Natural killer cell (primary cell): ENCODE measurements around the gene TMEM253. TPM values are rescaled to one million over a fixed set of nuclear protein-coding genes. Genes with fewer than 3 reads are reported as not detected.

Source experiments
- ATAC-seq, 3 donors: fragments of 150-1000 bp in 2 of 3; fragments of 200-7000 bp in 1 of 3; cut with Tn5 transposase; 1 replicate in 1 of 3; 2 replicates in 2 of 3; pipeline ENCODE4 v1.10.0; 2021; ENCODE audit warnings: mild to moderate bottlenecking in 2 of 3, moderate library complexity in 2 of 3
- DNase-seq, 2 donors: peaks; one replicate each; pipeline versions ENCODE4 v3.0.0 to v3.0.0-alpha.2; 2013 to 2021; ENCODE audit warnings: mixed read lengths in 1 of 2
- H3K27ac ChIP-seq: one replicate; pipeline ENCODE4 v1.5.1; 2013; ENCODE audit warnings: mild to moderate bottlenecking, low read length
- H3K27me3 ChIP-seq: one replicate; pipeline ENCODE4 v1.6.1; 2013; ENCODE audit warnings: low read length; ENCODE audit not compliant: control insufficient read depth, insufficient read depth
- H3K36me3 ChIP-seq: one replicate; pipeline ENCODE4 v1.6.1; 2013; ENCODE audit warnings: low read length; ENCODE audit not compliant: control insufficient read depth, insufficient read depth
- H3K4me1 ChIP-seq: one replicate; pipeline ENCODE4 v1.6.1; 2013; ENCODE audit warnings: low read length; ENCODE audit not compliant: control insufficient read depth, insufficient read depth
- H3K4me3 ChIP-seq: one replicate; pipeline ENCODE4 v1.5.1; 2013; ENCODE audit warnings: low read length
- H3K9me3 ChIP-seq: one replicate; pipeline ENCODE4 v1.6.1; 2013; ENCODE audit warnings: low read length; ENCODE audit not compliant: control insufficient read depth, insufficient read depth
- H3K27ac Mint-ChIP-seq, 2 donors: one replicate each; pipeline ENCODE4 v1.8.0; 2022; ENCODE audit warnings: mild to moderate bottlenecking in 2 of 2, mixed read lengths in 2 of 2, moderate library complexity in 1 of 2
- H3K27me3 Mint-ChIP-seq, 2 donors: one replicate each; pipeline ENCODE4 v1.8.0; 2022; ENCODE audit warnings: low read depth in 2 of 2, mixed read lengths in 2 of 2
- H3K36me3 Mint-ChIP-seq: one replicate; pipeline ENCODE4 v1.8.0; 2022; ENCODE audit warnings: mixed read lengths
- H3K4me1 Mint-ChIP-seq, 2 donors: one replicate each; pipeline ENCODE4 v1.8.0; 2022; ENCODE audit warnings: mixed read lengths in 2 of 2
- H3K4me3 Mint-ChIP-seq: one replicate; pipeline ENCODE4 v1.8.0; 2022; ENCODE audit warnings: mild to moderate bottlenecking, moderate library complexity, mixed read lengths
- H3K9me3 Mint-ChIP-seq, 2 donors: one replicate each; pipeline ENCODE4 v1.8.0; 2022; ENCODE audit warnings: mixed read lengths in 2 of 2
- WGBS: methylation state at CpG from one replicate; pipeline ENCODE4 v1.1.7; 2013; ENCODE audit warnings: missing lambda C conversion rate; ENCODE audit not compliant: insufficient coverage; 5-methylcytosine and 5-hydroxymethylcytosine counted together
- intact Hi-C: fragments of 100-400 bp; cut with micrococcal nuclease; formaldehyde crosslinking; loops from one replicate; pipeline ENCODE4 v1.14.2; 2022
- total RNA-seq, 4 donors: library from RNA; stranded (reverse); fragments of 120-200 nt in 1 of 4; gene quantifications; one replicate each; pipeline versions ENCODE4 v1.2.3 to v1.2.4, GENCODE V29; 2013 to 2022
- TF ChIP-seq, protein P1 (sequence below): fragments of 200-600 bp; IDR thresholded peaks from one replicate; pipeline ENCODE4 v1.8.0; 2022; ENCODE audit warnings: antibody characterized with exemption

The TMEM253 gene
- total RNA-seq, 3 donors from 2014 or later (not counting 1 experiment from before 2014, with no cell fraction given), result 0.40 TPM; not detected in 2

DNA sequence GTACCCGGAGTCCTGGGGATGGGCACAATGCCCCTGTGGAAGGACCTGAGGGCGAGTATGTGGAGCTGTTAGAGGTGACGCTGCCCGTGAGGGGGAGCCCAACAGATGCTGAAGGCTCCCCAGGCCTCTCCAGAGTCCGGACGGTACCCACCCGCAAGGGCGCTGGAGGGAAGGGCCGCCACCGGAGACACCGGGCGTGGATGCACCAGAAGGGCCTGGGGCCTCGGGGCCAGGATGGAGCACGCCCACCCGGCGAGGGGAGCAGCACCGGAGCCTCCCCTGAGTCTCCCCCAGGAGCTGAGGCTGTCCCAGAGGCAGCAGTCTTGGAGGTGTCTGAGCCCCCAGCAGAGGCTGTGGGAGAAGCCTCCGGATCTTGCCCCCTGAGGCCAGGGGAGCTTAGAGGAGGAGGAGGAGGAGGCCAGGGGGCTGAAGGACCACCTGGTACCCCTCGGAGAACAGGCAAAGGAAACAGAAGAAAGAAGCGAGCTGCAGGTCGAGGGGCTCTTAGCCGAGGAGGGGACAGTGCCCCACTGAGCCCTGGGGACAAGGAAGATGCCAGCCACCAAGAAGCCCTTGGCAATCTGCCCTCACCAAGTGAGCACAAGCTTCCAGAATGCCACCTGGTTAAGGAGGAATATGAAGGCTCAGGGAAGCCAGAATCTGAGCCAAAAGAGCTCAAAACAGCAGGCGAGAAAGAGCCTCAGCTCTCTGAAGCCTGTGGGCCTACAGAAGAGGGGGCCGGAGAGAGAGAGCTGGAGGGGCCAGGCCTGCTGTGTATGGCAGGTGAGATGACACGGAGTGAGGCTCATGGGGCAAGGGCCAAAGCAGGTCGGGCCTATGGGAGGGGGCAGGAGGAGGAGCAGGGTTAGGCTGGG lies 26.2 kb upstream of the TMEM253 start:
- Mint-ChIP-seq H3K9me3 (no peaks in the 10 kb centered on the region), H3K27me3 (peaks cover 31 to 32% of the 10 kb centered on the region in 2 donors), H3K4me3 (no peak overlapping the region), H3K27ac (peak overlapping the region in 1 of 2 donors; percentile 47), H3K4me1 (peaks cover 18 to 26% of the 10 kb centered on the region in 2 donors), H3K36me3 (no peaks in the 10 kb centered on the region)
- DNase-seq (no peak), ATAC-seq (no peak)
- Histone ChIP-seq H3K27me3 (peaks cover 25% of the 10 kb centered on the region), H3K27ac (no peak overlapping the region), H3K4me1 (peaks cover 32% of the 10 kb centered on the region), H3K4me3 (no peak overlapping the region), H3K36me3 (no peaks in the 10 kb centered on the region), H3K9me3 (no peaks in the 10 kb centered on the region)
- WGBS, result 94% methylated on average over 26 of the region's 26 CpGs
- TF ChIP-seq, protein P1, sequence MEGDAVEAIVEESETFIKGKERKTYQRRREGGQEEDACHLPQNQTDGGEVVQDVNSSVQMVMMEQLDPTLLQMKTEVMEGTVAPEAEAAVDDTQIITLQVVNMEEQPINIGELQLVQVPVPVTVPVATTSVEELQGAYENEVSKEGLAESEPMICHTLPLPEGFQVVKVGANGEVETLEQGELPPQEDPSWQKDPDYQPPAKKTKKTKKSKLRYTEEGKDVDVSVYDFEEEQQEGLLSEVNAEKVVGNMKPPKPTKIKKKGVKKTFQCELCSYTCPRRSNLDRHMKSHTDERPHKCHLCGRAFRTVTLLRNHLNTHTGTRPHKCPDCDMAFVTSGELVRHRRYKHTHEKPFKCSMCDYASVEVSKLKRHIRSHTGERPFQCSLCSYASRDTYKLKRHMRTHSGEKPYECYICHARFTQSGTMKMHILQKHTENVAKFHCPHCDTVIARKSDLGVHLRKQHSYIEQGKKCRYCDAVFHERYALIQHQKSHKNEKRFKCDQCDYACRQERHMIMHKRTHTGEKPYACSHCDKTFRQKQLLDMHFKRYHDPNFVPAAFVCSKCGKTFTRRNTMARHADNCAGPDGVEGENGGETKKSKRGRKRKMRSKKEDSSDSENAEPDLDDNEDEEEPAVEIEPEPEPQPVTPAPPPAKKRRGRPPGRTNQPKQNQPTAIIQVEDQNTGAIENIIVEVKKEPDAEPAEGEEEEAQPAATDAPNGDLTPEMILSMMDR, result no peak
- intact Hi-C loops, result no loop called here

DNA sequence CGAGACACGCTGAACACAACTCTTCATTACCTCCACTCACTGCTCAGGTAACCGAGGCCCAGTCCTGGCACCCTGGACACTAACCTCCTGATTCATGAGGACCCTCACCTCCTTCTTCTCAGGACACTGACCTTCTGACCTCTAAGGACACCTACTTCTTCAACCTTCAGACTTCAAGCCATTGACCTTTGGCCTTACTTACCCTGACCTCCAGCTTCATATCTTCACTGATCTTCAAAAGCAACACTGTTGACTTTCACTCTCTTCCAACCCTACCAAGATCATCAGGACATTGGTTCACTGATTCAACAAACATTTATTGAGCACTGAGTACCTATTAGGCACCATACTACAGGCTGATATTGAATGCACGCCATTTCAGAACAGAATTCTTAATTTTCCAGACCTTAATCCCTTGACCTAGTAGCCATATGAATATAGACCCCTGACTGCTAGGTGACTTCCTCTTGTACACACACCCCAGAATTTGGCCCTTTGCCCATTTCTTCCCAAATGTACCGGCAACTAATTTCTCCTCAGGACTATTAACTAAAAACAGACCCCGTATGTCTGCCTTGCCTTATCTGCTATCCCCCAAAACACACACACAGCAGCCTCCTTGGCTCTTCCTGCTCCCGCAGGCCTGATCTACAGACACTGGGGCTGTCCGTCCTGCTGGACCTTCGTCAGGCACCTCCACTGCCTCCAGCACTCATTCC lies 25.0 kb upstream of the TMEM253 start:
- Mint-ChIP-seq H3K27ac (no peak overlapping the region), H3K4me1 (peaks cover 11 to 17% of the 10 kb centered on the region in 2 donors), H3K36me3 (no peaks in the 10 kb centered on the region), H3K9me3 (no peaks in the 10 kb centered on the region), H3K4me3 (no peak overlapping the region), H3K27me3 (peaks cover 24% of the 10 kb centered on the region in 2 donors)
- Histone ChIP-seq H3K36me3 (no peaks in the 10 kb centered on the region), H3K27ac (no peak overlapping the region), H3K4me1 (peaks cover 21% of the 10 kb centered on the region), H3K4me3 (no peak overlapping the region), H3K9me3 (no peaks in the 10 kb centered on the region), H3K27me3 (peaks cover 15% of the 10 kb centered on the region)
- 93% methylated on average over 9 of the region's 9 CpGs for WGBS
- ATAC-seq (no peak), DNase-seq (no peak)
- intact Hi-C loops, result no loop called here
- TF ChIP-seq, protein P1, result no peak

DNA sequence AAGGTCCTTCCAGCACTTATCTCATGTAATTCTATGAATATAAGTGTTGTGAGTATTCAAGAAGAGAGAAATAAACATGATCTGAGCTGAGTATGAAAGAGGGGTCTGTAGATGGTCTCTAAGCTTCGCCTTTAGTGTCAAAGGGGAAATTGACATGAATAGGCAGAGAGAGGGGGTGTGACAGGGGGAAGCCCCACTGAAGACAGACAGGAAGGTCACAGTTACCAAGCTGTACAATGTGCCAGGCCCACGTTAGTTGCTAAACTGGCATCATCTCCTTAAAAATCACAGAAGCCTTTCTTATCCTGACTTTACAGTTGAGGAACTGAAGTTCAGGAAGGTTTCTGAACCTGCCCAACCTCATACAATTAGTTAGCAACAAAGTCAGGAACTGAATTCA lies 23.2 kb upstream of the TMEM253 start:
- ATAC-seq, result no peak
- H3K27ac Mint-ChIP-seq, result no peak overlapping the region

More for the DNA sequence above, 23.2 kb upstream of the TMEM253 start:
- intact Hi-C loops, result no loop called here
- Mint-ChIP-seq H3K36me3 (no peaks in the 10 kb centered on the region), H3K9me3 (no peaks in the 10 kb centered on the region), H3K27me3 (peaks cover 9 to 12% of the 10 kb centered on the region in 2 donors), H3K4me3 (no peak overlapping the region), H3K4me1 (no peaks in the 10 kb centered on the region)
- no peak for DNase-seq
- TF ChIP-seq, protein P1, result no peak
- H3K9me3 ChIP-seq, result no peaks in the 10 kb centered on the region
- H3K4me1 ChIP-seq, result peaks cover 3% of the 10 kb centered on the region
- no peak overlapping the region for H3K4me3 ChIP-seq
- peaks cover 2% of the 10 kb centered on the region for H3K27me3 ChIP-seq
- 42% methylated on average over 2 of the region's 2 CpGs for WGBS
- no peak overlapping the region for H3K27ac ChIP-seq
- H3K36me3 ChIP-seq, result no peaks in the 10 kb centered on the region
